BE2C (cell line): ENCODE data around the gene C2CD3.

Experiments used
- DNase-seq: peaks from one replicate; pipeline ENCODE4 v3.0.0-alpha.2; 2020
- H3K27me3 ChIP-seq: fragments of 250-450 bp; sonication (Bioruptor Pico); 2 replicates; pipeline ENCODE4 v1.5.1; 2020; ENCODE audit warnings: mild to moderate bottlenecking
- H3K36me3 ChIP-seq: fragments of 250-450 bp; sonication (Bioruptor Pico); 2 replicates; pipeline ENCODE4 v1.5.1; 2020; ENCODE audit warnings: mild to moderate bottlenecking
- H3K4me1 ChIP-seq: fragments of 250-450 bp; sonication (Bioruptor Pico); 2 replicates; pipeline ENCODE4 v1.5.1; 2020
- H3K4me3 ChIP-seq: 2 replicates; pipeline ENCODE4 v1.5.1; 2011; ENCODE audit warnings: low read depth, low read length
- H3K9me3 ChIP-seq: fragments of 250-450 bp; sonication (Bioruptor Pico); 2 replicates; pipeline ENCODE4 v1.5.1; 2020
- CTCF ChIP-seq: IDR thresholded peaks from 2 replicates; pipeline ENCODE4 v1.5.1; 2012; ENCODE audit warnings: mild to moderate bottlenecking, low read depth, low read length

C2CD3 gene

GRCh38 chr11:74185285-74185684 lies 14.5 kb upstream of the C2CD3 start:
- H3K4me1 ChIP-seq = no peaks in the 10 kb centered on the region
- no peaks in the 10 kb centered on the region for H3K27me3 ChIP-seq
- no peak overlapping the region for H3K4me3 ChIP-seq
- no peak for TF ChIP-seq CTCF
- no peaks in the 10 kb centered on the region for H3K9me3 ChIP-seq
- peaks cover 6% of the 10 kb centered on the region for H3K36me3 ChIP-seq
- DNase-seq = no peak

DNA sequence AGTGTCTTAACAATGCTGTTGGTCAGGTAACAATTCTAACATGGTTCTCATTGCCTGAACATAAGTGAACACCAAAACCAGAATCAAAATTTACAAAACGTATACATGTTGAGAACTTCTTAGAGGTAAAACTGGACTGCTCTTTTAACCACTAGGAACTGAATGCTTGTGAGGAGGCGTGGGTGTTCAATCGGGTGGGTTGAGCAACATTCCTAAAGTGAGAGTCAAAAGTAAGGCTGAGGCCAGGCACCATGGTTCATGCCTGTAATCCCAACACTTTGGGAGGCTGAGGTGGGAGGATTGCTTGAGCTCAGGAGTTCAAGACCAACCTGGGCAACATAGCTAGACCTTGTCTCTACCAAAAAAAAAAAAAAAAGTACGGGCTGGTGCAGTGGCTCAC lies 11.8 kb upstream of the C2CD3 start:
- Histone ChIP-seq H3K4me1 (no peaks in the 10 kb centered on the region; the same call in 1 of the 2 replicates), H3K9me3 (no peaks in the 10 kb centered on the region), H3K27me3 (no peaks in the 10 kb centered on the region), H3K36me3 (peaks cover 6% of the 10 kb centered on the region), H3K4me3 (no peak overlapping the region)
- no peak for DNase-seq
- no peak for TF ChIP-seq CTCF

DNA sequence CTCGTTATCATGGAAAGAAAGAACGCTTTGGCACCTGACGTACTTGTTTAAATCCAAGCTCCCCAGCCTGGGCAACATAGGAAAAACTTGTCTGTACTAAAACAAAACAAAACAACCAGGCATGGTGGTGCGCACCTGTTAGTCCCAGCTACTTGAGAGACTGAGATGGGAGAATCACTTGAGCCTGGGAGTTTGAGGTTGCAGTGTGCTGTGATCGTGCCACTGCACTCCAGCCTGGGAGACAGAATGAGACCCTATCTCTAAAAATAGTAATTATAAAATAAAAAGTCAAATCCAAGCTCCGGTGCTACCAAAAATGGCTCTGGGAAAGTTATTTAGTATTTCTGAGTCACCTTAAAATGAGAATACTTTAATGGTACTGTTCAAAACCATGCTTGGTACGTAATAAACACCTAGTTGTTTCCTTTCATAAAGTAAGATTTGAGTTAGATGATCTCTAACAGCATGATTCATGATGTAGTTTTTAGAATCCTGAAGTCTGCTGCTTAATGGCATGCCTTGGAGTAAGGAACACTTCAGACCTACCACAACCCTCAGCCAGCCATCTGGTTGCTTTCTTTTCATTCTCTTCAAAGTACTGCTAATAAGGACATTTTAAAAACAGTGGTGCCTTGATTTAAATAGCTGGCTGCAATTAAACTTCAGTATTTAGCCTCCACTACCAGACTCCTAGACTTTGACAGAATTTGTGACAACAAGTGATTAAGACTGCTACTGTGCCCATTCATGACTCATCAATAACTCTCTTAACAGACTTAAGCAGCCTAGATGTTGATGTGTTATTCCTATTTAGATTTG lies 8.6 kb upstream of the C2CD3 start:
- no peak for DNase-seq
- Histone ChIP-seq H3K4me3 (no peak overlapping the region), H3K27me3 (no peaks in the 10 kb centered on the region), H3K36me3 (peaks cover 6% of the 10 kb centered on the region), H3K9me3 (no peaks in the 10 kb centered on the region), H3K4me1 (no peaks in the 10 kb centered on the region; the same call in none of the 2 replicates)
- TF ChIP-seq CTCF = no peak

DNA sequence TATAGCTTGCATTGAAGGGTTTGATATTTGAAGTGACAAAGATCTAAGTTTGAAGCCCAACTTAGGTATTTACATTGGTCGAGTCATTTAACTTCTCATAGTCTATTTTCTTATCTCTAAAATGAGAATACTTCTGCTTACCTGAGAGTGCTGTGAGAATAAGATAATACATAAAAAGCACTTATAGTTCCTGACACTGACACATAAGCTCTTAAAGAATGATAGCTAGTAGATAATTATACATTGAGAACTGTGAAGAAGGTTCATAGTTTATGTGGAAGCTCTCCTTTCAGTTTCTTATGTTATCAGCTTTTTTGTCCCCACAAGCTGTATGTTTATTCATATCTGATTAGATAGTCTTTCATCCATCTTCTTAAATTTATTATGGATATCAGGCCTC lies 5.1 kb upstream of the C2CD3 start:
- DNase-seq = no peak
- H3K36me3 ChIP-seq = no peaks in the 10 kb centered on the region
- no peaks in the 10 kb centered on the region; the same call in none of the 2 replicates for H3K4me1 ChIP-seq
- H3K4me3 ChIP-seq = no peak overlapping the region
- no peaks in the 10 kb centered on the region for H3K27me3 ChIP-seq
- TF ChIP-seq CTCF = no peak
- H3K9me3 ChIP-seq = no peaks in the 10 kb centered on the region

DNA sequence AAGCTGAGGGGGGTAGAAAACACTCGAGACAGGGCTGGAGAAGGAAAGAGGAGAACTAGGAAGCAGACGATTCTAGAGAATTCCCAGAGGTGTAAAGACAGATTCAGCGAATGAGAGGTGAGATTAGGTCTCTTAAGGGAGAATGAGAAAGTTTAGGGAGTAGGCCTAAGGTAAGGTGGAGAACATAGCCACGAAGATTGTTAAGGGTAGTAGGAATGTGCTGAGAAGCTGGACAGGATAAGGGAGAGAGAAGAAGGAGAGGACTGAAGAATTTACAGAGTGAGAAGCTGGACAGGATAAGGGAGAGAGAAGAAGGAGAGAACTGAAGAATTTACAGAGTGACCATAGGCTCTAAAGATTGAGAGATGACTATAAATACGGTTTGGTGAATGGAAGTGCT lies 1.2 kb upstream of the C2CD3 start:
- Histone ChIP-seq H3K36me3 (peaks cover 9% of the 10 kb centered on the region; the same call in 1 of the 2 replicates), H3K27me3 (no peaks in the 10 kb centered on the region), H3K9me3 (no peaks in the 10 kb centered on the region), H3K4me3 (peak overlapping the region; percentile 92), H3K4me1 (no peaks in the 10 kb centered on the region; the same call in 1 of the 2 replicates)
- no peak for DNase-seq
- TF ChIP-seq CTCF = no peak

DNA sequence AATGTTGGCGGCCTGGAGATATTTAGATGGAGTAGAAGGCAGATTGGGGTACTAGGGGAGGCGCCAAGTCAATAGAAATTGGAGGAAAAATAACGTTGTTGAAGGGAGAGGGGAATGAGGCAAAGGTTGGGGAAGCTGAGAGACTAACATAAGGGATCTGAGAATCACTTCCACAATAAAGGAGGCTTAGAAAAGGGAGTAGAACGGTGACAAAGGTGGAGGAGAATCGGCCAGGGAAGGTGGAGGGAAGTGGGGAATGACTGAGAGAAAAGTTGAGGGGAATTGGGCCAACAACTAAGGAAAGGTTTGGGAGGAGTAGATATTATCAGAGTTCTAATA lies 797 bp upstream of the C2CD3 start:
- H3K9me3 ChIP-seq = no peaks in the 10 kb centered on the region
- no peaks in the 10 kb centered on the region; the same call in 1 of the 2 replicates for H3K4me1 ChIP-seq
- no peak for TF ChIP-seq CTCF

More for the DNA sequence above, 797 bp upstream of the C2CD3 start:
- peak overlapping the region; percentile 92 for H3K4me3 ChIP-seq
- DNase-seq = no peak
- no peaks in the 10 kb centered on the region for H3K27me3 ChIP-seq
- peaks cover 12% of the 10 kb centered on the region for H3K36me3 ChIP-seq
